ENCODE results near the gene EGFL7. TPM values are rescaled to one million over a fixed set of nuclear protein-coding genes. Genes with fewer than 3 reads are reported as not detected.

EGFL7 gene
- total and polyA plus RNA-seq, 9 donors = 56.8 to 95.9 (median 63.7) TPM

- 70% methylated on average over 19 of the region's 23 CpGs for WGBS (ENCODE audit: insufficient coverage)
- Histone ChIP-seq H3K27me3 (ENCODE audit: control insufficient read depth, insufficient read depth, low read length) (peaks cover 2% of the 10 kb centered on the region), H3K36me3 (ENCODE audit: control insufficient read depth, insufficient read depth, low read length) (peaks cover 26% of the 10 kb centered on the region), H3K4me3 (ENCODE audit: low read length) (peak overlapping the region; percentile 43), H3K9me3 (replicated peaks; ENCODE audit: control insufficient read depth, low read depth, low read length) (no peaks in the 10 kb centered on the region), H3K4me1 (ENCODE audit: control insufficient read depth, insufficient read depth, low read length) (peaks cover 47% of the 10 kb centered on the region), H3K27ac (ENCODE audit: low read length) (no peak overlapping the region)
- no peak for DNase-seq
These were observed 6.5 kb downstream of the EGFL7 start for GRCh38 chr9:136668983-136669790.

- H3K4me1 ChIP-seq (ENCODE audit: control insufficient read depth, insufficient read depth, low read length) = peaks cover 45% of the 10 kb centered on the region
- peaks cover 2% of the 10 kb centered on the region for H3K27me3 ChIP-seq (ENCODE audit: control insufficient read depth, insufficient read depth, low read length)
- no peaks in the 10 kb centered on the region for H3K9me3 ChIP-seq (replicated peaks; ENCODE audit: control insufficient read depth, low read depth, low read length)
- no peak overlapping the region for H3K27ac ChIP-seq (ENCODE audit: low read length)
- 68% methylated on average over 17 of the region's 23 CpGs for WGBS (ENCODE audit: insufficient coverage)
- H3K4me3 ChIP-seq (ENCODE audit: low read length) = peak overlapping the region; percentile 43
- peaks cover 30% of the 10 kb centered on the region for H3K36me3 ChIP-seq (ENCODE audit: control insufficient read depth, insufficient read depth, low read length)
- no peak for DNase-seq
These were observed 7.2 kb downstream of the EGFL7 start for GRCh38 chr9:136669791-136670464.

GRCh38 chr9:136670576-136671253 is 8.0 kb downstream of the EGFL7 start:
- no peaks in the 10 kb centered on the region for H3K9me3 ChIP-seq (replicated peaks; ENCODE audit: control insufficient read depth, low read depth, low read length)
- peak overlapping the region; percentile 43 for H3K4me3 ChIP-seq (ENCODE audit: low read length)
- DNase-seq = no peak
- H3K27ac ChIP-seq (ENCODE audit: low read length) = no peak overlapping the region
- H3K4me1 ChIP-seq (ENCODE audit: control insufficient read depth, insufficient read depth, low read length) = peaks cover 41% of the 10 kb centered on the region
- 80% methylated on average over 32 of the region's 36 CpGs for WGBS (ENCODE audit: insufficient coverage)
- no peaks in the 10 kb centered on the region for H3K27me3 ChIP-seq (ENCODE audit: control insufficient read depth, insufficient read depth, low read length)
- peaks cover 30% of the 10 kb centered on the region for H3K36me3 ChIP-seq (ENCODE audit: control insufficient read depth, insufficient read depth, low read length)

GRCh38 chr9:136671254-136671614 is 8.5 kb downstream of the EGFL7 start:
- no peak overlapping the region for H3K4me3 ChIP-seq (ENCODE audit: low read length)
- no peaks in the 10 kb centered on the region for H3K27me3 ChIP-seq (ENCODE audit: control insufficient read depth, insufficient read depth, low read length)
- 34% methylated on average over 12 of the region's 12 CpGs for whole genome bisulfite sequencing (ENCODE audit: insufficient coverage)
- H3K36me3 ChIP-seq (ENCODE audit: control insufficient read depth, insufficient read depth, low read length) = peaks cover 30% of the 10 kb centered on the region
- H3K27ac ChIP-seq (ENCODE audit: low read length) = no peak overlapping the region
- H3K9me3 ChIP-seq (replicated peaks; ENCODE audit: control insufficient read depth, low read depth, low read length) = no peaks in the 10 kb centered on the region
- DNase-seq = no peak
- H3K4me1 ChIP-seq (ENCODE audit: control insufficient read depth, insufficient read depth, low read length) = peaks cover 41% of the 10 kb centered on the region

GRCh38 chr9:136671646-136672430 is 9.1 kb downstream of the EGFL7 start:
- 49% methylated on average over 25 of the region's 27 CpGs for WGBS (ENCODE audit: insufficient coverage)
- no peak for DNase-seq
- Histone ChIP-seq H3K36me3 (ENCODE audit: control insufficient read depth, insufficient read depth, low read length) (peaks cover 34% of the 10 kb centered on the region), H3K27me3 (ENCODE audit: control insufficient read depth, insufficient read depth, low read length) (no peaks in the 10 kb centered on the region), H3K9me3 (replicated peaks; ENCODE audit: control insufficient read depth, low read depth, low read length) (no peaks in the 10 kb centered on the region), H3K4me3 (ENCODE audit: low read length) (no peak overlapping the region), H3K27ac (ENCODE audit: low read length) (no peak overlapping the region), H3K4me1 (ENCODE audit: control insufficient read depth, insufficient read depth, low read length) (peaks cover 35% of the 10 kb centered on the region)

GRCh38 chr9:136672431-136673087 is 9.8 kb downstream of the EGFL7 start:
- Histone ChIP-seq H3K9me3 (replicated peaks; ENCODE audit: control insufficient read depth, low read depth, low read length) (no peaks in the 10 kb centered on the region), H3K27me3 (ENCODE audit: control insufficient read depth, insufficient read depth, low read length) (no peaks in the 10 kb centered on the region), H3K4me1 (ENCODE audit: control insufficient read depth, insufficient read depth, low read length) (peaks cover 28% of the 10 kb centered on the region), H3K4me3 (ENCODE audit: low read length) (no peak overlapping the region), H3K36me3 (ENCODE audit: control insufficient read depth, insufficient read depth, low read length) (peaks cover 34% of the 10 kb centered on the region), H3K27ac (ENCODE audit: low read length) (no peak overlapping the region)
- WGBS (ENCODE audit: insufficient coverage) = 65% methylated on average over 2 of the region's 14 CpGs
- DNase-seq = no peak

- 74% methylated on average over 22 of the region's 35 CpGs for WGBS (ENCODE audit: insufficient coverage)
- DNase-seq = no peak
- H3K4me3 ChIP-seq (ENCODE audit: low read length) = no peak overlapping the region
- H3K27ac ChIP-seq (ENCODE audit: low read length) = no peak overlapping the region
- H3K9me3 ChIP-seq (replicated peaks; ENCODE audit: control insufficient read depth, low read depth, low read length) = no peaks in the 10 kb centered on the region
- H3K36me3 ChIP-seq (ENCODE audit: control insufficient read depth, insufficient read depth, low read length) = peaks cover 34% of the 10 kb centered on the region
- peaks cover 20% of the 10 kb centered on the region for H3K4me1 ChIP-seq (ENCODE audit: control insufficient read depth, insufficient read depth, low read length)
- H3K27me3 ChIP-seq (ENCODE audit: control insufficient read depth, insufficient read depth, low read length) = no peaks in the 10 kb centered on the region
These were observed 10.6 kb downstream of the EGFL7 start for GRCh38 chr9:136673088-136673974.

GRCh38 chr9:136673975-136674785 is 11.5 kb downstream of the EGFL7 start:
- H3K27ac ChIP-seq (ENCODE audit: low read length) = no peak overlapping the region
- no peak for DNase-seq
- WGBS (ENCODE audit: insufficient coverage) = 65% methylated on average over 19 of the region's 26 CpGs
- peaks cover 13% of the 10 kb centered on the region for H3K4me1 ChIP-seq (ENCODE audit: control insufficient read depth, insufficient read depth, low read length)
- H3K9me3 ChIP-seq (replicated peaks; ENCODE audit: control insufficient read depth, low read depth, low read length) = no peaks in the 10 kb centered on the region
- H3K4me3 ChIP-seq (ENCODE audit: low read length) = no peak overlapping the region
- H3K36me3 ChIP-seq (ENCODE audit: control insufficient read depth, insufficient read depth, low read length) = peaks cover 29% of the 10 kb centered on the region
- no peaks in the 10 kb centered on the region for H3K27me3 ChIP-seq (ENCODE audit: control insufficient read depth, insufficient read depth, low read length)

Measured in muscle of leg (tissue), 11 donors.